ENCODE measurements around the gene DDR2.
"Not testable (repeated sequence)": the region's sequence is repeated elsewhere in the genome, so short reads cannot be mapped to it uniquely, and the experiment has no call there.

DDR2 gene

GRCh38 chr1:162765788-162766187, 133.5 kb downstream of the DDR2 start:
- no peak for TF ChIP-seq CTCF (IDR thresholded peaks at IDR 0.05; ENCODE audit: insufficient read depth, missing control alignments)
- DNase-seq (ENCODE audit: insufficient read length, low spot score) (no peak), FAIRE-seq (no peak)

- DNase-seq (ENCODE audit: insufficient read length, low spot score), result no peak
- TF ChIP-seq CTCF (IDR thresholded peaks at IDR 0.05; ENCODE audit: insufficient read depth, missing control alignments), result no peak
- FAIRE-seq, result no peak
These were observed 140.4 kb downstream of the DDR2 start for GRCh38 chr1:162772571-162773154.

GRCh38 chr1:162774007-162774406, 141.7 kb downstream of the DDR2 start:
- FAIRE-seq (no peak), DNase-seq (ENCODE audit: insufficient read length, low spot score) (no peak)
- no peak for TF ChIP-seq CTCF (IDR thresholded peaks at IDR 0.05; ENCODE audit: insufficient read depth, missing control alignments)

GRCh38 chr1:162779043-162779442, 146.8 kb downstream of the DDR2 start:
- no peak for DNase-seq (ENCODE audit: insufficient read length, low spot score)
- FAIRE-seq, result no peak
- TF ChIP-seq CTCF (IDR thresholded peaks at IDR 0.05; ENCODE audit: insufficient read depth, missing control alignments), result no peak

- DNase-seq (ENCODE audit: insufficient read length, low spot score) (no peak), FAIRE-seq (no peak)
- no peak for TF ChIP-seq CTCF (IDR thresholded peaks at IDR 0.05; ENCODE audit: insufficient read depth, missing control alignments)
These were observed 150.4 kb downstream of the DDR2 start for GRCh38 chr1:162782671-162783070.

- peak; percentile 38 for FAIRE-seq
- not testable (repeated sequence) for DNase-seq (ENCODE audit: insufficient read length, low spot score)
These were observed 152.7 kb downstream of the DDR2 start for GRCh38 chr1:162784926-162785325.

- not testable (repeated sequence) for FAIRE-seq
These were observed 156.5 kb downstream of the DDR2 start for GRCh38 chr1:162788783-162789182.

GRCh38 chr1:162790303-162790984, 158.2 kb downstream of the DDR2 start, which contains the start of gene HSD17B7:
TSS of gene HSD17B7 (plus strand) at chr1:162790702. CDS start at chr1:162790801, 99 bp downstream.
- not testable (repeated sequence) for DNase-seq (ENCODE audit: insufficient read length, low spot score)
- peak; percentile 82 for FAIRE-seq

More at GRCh38 chr1:162788783-162789182, 156.5 kb downstream of the DDR2 start:
- DNase-seq (ENCODE audit: insufficient read length, low spot score), result not testable (repeated sequence)

- FAIRE-seq; DNase-seq (ENCODE audit: insufficient read length, low spot score): not testable (repeated sequence)
These were observed 158.7 kb downstream of the DDR2 start for GRCh38 chr1:162790985-162791357.

- FAIRE-seq; DNase-seq (ENCODE audit: insufficient read length, low spot score): not testable (repeated sequence)
These were observed 162.0 kb downstream of the DDR2 start for GRCh38 chr1:162794284-162794683.

- not testable (repeated sequence) for DNase-seq (ENCODE audit: insufficient read length, low spot score); FAIRE-seq
These were observed 164.5 kb downstream of the DDR2 start for GRCh38 chr1:162796617-162797279.
